Right ventricle myocardium inferior (tissue), 1 donor: ENCODE results near the gene FYTTD1. TPM values are rescaled to one million over a fixed set of nuclear protein-coding genes. Genes with fewer than 3 reads are reported as not detected.
A peak's percentile ranks its signal among the peaks of the same experiment; 100 is the strongest.

ENCODE experiments used
- ATAC-seq: fragments of 200-7000 bp; cut with Tn5 transposase; one replicate; pipeline ENCODE4 v1.9.1; 2020; ENCODE audit warnings: mild to moderate bottlenecking, moderate library complexity
- DNase-seq: peaks from one replicate; pipeline ENCODE4 v3.0.0; 2021; ENCODE audit errors: missing footprints
- intact Hi-C: fragments of 100-400 bp; cut with DNase I; formaldehyde crosslinking; loops from one replicate; pipeline ENCODE4 v1.11.0; 2022
- total RNA-seq: library from RNA; stranded (reverse); fragmentation: NEBNext Ultra II Directional; extraction: Animal tissue kit (Norgen Biotek cat#: 25700); gene quantifications from one replicate; pipeline ENCODE4 v1.2.1, GENCODE V29; 2021
- donor health status: DM: no; HTN: yes; CAD: no; lungs with severe emphysema.

Gene FYTTD1
- total RNA-seq, 1 donor from 2014 or later: 65.2 TPM

DNA sequence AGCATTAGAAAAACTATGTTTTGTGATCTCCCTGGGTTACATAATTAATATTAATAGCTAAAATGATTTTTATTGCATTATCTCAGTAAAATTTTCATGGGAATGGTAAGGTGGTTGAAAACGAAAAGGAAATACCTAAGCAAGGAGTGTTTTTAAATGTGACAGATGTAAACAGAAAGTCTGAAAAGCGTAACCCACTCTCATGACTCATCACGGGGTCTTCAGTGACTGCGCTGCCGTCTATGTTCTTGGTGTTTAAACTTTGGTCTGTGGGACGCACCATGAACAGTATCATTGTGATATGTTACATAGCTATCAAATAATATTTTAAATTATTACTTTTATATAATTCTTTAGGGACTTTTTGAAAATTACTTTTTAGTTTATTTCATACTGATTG, 61.2 kb downstream of the FYTTD1 start:
- intact Hi-C loops: no loop called here
- no peak for ATAC-seq
- no peak for DNase-seq

DNA sequence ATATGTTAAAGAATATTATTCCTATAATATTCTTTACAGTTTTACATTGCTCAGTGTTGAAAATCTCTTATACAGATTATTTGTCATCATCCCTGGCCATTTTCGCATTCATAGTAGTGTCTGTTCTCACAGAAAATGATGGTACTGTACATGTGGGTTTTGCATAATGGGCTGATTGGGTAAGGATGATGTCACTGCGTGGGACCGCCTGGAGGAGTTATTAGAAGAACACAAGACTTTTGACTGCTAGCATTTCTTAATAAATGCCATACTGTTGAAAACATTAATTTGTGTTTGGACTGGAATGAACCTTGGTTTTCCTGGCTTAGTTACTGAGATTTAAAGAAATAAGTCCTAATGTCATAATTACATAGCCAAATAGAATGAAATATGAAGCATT, 61.7 kb downstream of the FYTTD1 start:
- peak; percentile 72 for ATAC-seq
- intact Hi-C loops: no loop called here
- peak; percentile 75 for DNase-seq

DNA sequence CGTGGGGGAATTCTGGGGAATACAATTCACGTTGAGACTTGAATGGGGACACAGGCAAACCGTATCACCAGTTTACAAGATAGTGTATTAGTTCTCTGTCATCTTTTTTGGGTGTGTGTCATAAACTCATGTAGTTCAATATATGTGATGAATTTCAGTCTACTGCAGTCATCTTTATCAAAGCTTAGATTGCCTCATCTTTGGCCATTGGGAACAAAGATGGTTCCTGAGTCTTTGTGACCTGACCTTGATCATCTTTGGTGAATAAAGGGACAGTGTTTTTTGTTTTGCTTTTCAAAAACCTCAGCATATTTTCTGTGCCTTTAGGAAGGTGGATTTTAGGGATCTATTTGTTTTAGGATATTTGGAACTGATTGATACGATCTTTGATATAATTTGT, 64.7 kb downstream of the FYTTD1 start:
- intact Hi-C loops: no loop called here
- no peak for DNase-seq
- ATAC-seq: no peak

DNA sequence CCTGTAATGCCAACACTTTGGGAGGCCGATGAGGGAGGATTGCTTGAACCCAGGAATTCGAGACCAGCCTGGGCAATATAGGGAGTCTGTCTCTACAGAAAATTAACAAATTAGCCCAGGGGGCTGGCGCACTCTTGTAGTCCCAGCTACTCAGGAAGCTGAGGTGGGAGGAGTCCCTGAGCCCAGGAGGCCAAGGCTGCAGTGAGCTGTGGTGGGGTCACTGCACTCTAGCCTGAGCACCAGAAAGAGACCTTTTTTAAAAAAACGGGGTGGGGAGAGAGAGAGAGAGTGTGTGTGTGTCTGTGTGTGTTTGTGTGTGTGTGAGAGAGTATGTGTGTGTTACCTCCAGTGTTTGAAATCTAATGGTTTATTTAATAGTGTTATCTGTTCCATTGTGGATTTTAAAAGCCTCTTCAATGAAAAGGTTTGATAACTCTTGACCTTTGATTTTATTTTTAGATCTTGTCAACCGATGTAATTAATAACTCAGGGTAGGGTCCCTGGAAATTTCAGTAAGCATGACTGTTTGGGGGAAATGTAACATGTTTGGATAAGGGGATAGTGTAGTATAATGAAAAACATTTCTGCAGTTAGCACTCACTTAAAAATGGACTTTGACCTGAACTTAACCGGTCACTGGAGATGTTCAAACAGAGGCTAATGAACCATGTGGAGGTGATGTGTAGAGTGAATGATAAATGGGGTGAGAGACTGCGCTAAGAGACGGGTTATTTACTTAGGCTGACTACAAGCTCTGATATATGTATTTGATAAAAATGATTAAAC, 71.1 kb downstream of the FYTTD1 start:
- ATAC-seq (no peak), DNase-seq (no peak)
- intact Hi-C loops: no loop called here

DNA sequence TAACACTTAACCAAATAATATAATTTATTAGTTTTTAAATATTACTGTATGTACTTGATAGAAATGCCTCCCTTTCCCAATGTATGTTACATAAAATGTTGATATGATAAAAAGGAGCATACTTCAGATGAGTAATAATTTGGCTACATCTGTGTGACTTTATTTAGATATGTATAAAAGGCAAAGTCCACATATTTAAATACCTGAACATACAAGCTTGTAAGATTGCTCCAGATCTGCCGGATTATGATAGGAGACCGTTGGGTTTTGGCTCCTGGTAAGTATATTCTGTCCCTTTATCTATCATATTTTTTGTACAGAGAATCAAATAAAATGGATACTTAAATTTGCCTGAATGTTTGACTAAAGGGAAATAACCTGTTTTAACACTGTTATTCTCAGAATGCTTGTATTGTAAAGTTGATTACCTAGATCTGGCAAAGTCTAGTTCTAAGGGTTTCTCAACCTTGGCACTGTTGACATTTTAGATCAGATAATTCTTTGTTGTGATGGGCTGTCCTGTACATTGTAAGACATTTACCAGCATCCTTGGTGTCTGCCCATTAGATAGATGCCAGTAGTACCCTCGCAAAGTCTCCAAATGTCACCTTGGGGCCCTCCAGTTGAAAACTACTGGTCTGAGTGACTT, 79.8 kb downstream of the FYTTD1 start:
- ATAC-seq (no peak), DNase-seq (no peak)
- intact Hi-C loops: no loop called here

DNA sequence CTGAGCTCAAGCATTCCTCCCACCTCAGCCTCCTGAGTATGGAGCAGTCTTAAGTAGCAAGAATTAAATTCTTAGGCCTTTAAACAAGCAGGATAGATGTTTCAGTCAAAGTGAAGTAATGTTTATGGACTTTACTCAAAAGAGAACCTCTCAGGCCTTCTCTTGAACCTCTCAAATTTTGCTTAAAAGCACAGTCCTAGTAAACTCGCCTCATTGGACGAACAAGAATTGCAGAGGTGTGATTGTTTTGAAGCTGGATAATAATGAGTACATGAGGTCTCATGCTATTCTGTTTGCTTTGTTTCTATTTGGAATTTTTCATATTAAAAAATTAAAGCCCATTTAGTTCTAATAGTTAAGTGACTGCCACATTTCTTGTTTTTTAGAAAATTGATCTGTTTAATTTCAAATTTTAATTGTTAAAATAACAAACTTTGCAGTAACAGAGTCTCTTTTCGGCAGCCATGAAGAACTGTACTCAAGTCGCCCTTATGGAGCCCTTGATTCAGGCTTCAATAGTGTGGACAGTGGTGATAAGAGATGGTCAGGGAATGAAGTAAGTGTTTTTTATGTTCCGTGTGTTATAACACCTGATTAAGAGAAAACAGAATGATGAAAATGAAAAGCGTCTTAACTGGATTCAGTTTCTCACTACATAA, 80.8 kb downstream of the FYTTD1 start:
- no peak for ATAC-seq
- intact Hi-C loops: no loop called here
- no peak for DNase-seq

DNA sequence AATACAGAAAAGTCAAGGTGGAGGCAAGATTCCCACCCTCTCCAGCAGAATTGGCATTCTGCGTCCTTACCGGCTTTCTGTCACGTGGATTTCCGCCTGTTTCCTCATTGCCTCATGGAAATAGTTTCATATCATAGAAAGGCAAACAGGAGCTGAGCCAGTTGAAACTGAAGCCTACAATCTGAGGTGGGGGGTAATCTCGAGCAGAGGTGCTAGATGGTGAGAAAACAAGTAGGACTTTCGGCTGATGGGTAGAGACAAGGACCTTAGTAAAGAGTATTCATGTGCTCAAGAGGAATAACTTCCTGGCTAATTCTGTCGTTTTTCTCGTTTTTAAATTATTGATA, 81.3 kb downstream of the FYTTD1 start:
- ATAC-seq (no peak), DNase-seq (no peak)
- intact Hi-C loops: no loop called here

DNA sequence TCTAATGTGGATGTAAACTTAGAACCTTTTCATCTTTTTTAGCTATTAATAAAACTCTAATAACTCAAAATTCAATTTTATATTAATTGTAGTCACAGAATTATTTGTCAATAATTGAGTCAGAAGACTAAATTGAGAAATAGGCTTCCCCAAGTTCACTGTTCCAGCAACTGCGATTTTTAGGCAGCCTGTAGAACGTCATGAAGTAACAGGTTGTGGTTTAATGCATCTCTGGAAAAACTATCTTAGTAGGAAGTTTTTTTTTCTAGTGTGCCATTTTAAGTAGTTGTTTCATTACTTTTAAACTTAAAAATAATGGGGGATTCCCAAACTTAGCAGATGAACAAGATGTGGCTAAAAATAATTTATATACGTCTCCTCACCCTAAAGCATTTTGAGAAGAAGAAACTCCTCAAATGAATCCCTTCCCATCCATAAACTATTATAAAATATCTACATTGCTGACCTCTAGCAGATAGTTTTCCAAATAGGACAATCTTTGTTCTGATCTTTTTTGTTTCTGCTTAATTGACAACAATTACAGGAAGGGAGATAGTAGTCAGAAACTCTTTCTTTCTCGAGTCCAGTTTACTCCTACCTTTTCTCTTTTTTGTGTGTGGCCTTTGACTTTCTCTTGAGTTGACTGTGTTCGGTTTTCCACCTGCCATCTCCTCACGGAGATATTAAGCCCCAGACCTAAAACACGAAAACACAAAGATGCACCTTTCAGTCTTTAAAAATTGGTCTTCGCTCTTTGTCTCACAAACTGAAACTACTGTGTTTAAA, 84.4 kb downstream of the FYTTD1 start:
- ATAC-seq (no peak), DNase-seq (no peak)
- intact Hi-C loops: no loop called here

DNA sequence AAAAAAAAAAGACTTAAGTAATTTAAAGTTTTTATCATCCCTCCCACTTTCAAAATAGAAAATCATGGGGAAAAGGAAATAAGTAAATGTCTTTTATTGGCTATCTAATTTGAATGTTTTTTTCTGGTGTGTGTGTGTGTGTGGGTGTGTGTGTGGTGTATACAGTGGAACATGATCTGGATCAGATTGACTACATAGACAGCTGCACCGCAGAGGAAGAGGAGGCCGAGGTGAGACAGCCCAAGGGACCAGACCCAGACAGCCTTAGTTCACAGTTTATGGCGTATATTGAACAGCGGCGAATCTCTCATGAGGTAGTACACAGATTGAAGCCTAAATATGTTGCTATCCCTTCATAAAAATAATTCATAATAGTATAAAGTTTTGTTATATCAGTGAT, 85.8 kb downstream of the FYTTD1 start:
- intact Hi-C loops: no loop called here
- no peak for ATAC-seq
- DNase-seq: no peak

DNA sequence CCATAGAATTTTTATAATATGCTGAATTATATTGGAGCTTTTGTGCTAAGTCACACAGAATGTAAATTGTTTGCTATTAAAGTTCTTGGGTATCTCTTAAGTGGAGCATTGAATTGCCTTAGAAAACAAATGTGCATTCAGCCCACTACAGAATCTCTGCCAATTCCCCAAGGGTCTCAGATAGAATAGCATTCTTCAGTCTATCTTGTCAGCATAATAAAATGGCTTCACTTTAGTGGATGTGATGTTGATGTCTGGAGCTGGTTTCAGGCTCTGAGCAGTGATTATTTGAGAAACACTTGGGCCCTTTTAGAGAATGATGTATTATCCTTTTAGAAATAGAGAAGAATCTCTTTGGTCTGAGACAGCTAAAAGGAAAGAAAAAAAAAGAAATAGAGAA, 86.6 kb downstream of the FYTTD1 start:
- intact Hi-C loops: no loop called here
- ATAC-seq (no peak), DNase-seq (no peak)

Other genes starting within 250 kb of the FYTTD1 start
- gene BDH1, start 193.9 kb upstream of the FYTTD1 start, total RNA-seq: 43.1 TPM
- 19.3 TPM for gene RUBCN, start 13.0 kb upstream of the FYTTD1 start, total RNA-seq
- 17.9 TPM for gene LRCH3, start 41.4 kb downstream of the FYTTD1 start, total RNA-seq
- 718 TPM for gene RPL35A, start 200.3 kb downstream of the FYTTD1 start, total RNA-seq
- gene LMLN, start 210.3 kb downstream of the FYTTD1 start, total RNA-seq: 9.8 TPM